GM12872 (cell line): ENCODE data around the gene A1BG.

ENCODE experiments used
- TF ChIP-seq, protein P1 (sequence below): IDR thresholded peaks from 3 replicates; pipeline ENCODE4 v1.5.1; 2011; ENCODE audit warnings: low read depth, mild to moderate bottlenecking, low read length, moderate library complexity; ENCODE audit not compliant: insufficient read depth

Gene A1BG

DNA sequence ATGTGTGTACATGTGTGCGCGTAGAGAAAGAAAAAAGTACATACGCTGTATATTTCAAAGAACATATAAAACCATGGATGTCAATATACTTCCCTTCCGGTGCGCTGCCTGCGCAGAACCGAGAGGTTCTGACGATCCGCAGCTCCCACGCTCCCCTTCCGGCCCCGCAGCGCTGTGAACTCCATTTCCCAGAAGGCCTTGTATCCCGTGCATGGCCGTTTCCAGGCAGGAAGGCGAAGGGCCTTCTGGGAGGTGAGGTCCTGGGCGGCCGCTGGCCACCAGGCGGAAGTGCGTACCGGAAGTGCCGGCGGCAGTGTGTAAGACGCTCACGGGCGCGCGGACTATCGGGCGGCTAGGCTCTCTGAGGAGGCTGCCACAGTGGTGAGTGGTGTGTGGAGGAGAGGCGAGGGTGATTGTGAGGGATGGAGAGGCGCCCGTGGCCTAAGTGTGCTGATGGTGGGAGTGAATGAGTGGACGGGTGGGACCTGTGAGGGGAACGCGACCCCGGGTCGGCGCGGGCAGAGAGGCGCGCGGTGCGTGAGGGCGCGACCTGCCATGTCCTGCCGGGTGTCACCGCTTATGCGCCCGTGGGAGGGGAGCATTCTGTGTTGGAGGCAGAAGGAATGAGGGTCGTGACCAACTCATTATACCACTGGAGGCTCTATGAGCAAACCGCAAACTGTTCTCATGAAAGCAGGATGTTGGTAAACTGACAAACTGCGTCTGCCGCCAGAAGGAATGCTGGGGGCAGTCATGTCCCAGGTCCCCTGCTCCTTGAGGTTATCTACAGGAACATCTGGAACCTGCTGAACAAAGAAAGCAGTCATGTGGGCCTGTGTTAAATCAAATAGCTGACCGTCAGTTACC, 48.0 kb downstream of the A1BG start, which contains the start of gene ERVK3-1:
Gene ERVK3-1 (plus strand): TSS at position 313 of the 867 bp plus-strand sequence. CDS start 6,792 bp downstream, outside the sequence.
- TF ChIP-seq, protein P1, sequence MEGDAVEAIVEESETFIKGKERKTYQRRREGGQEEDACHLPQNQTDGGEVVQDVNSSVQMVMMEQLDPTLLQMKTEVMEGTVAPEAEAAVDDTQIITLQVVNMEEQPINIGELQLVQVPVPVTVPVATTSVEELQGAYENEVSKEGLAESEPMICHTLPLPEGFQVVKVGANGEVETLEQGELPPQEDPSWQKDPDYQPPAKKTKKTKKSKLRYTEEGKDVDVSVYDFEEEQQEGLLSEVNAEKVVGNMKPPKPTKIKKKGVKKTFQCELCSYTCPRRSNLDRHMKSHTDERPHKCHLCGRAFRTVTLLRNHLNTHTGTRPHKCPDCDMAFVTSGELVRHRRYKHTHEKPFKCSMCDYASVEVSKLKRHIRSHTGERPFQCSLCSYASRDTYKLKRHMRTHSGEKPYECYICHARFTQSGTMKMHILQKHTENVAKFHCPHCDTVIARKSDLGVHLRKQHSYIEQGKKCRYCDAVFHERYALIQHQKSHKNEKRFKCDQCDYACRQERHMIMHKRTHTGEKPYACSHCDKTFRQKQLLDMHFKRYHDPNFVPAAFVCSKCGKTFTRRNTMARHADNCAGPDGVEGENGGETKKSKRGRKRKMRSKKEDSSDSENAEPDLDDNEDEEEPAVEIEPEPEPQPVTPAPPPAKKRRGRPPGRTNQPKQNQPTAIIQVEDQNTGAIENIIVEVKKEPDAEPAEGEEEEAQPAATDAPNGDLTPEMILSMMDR = no peak

DNA sequence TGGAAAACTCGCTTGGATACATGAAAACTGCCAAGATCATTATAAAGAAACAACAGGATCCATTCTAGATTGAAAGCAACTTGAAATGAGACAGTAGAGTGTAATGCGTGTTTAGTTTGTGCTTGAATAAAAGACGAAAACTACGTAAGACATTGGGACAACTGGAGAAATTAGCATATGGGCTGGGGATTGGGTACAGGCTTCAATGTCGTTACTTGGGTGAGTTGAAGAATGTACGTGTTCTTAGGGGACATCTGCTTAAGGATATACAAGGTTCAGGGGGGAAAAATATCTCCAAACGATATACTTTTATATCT, 48.6 kb downstream of the A1BG start:
- TF ChIP-seq, protein P1 = no peak

DNA sequence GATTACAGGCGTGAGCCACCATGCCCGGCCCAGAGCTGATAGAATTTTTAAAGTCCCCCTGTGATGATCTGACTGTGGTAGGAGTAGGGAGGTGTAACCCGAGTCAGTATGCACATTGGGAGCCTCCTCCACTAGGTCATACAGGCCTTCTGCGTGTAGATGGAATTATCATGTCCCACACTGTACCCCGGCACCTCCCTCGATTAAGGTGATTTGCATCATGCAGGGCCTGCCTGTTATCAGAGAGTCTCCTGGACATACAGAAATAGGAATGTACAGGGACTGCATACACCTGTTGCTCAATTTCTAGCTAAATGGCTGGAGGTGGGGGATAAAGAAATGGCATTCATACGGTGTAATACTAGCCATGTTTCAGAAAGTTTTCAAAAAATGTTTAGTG, 49.0 kb downstream of the A1BG start:
- TF ChIP-seq, protein P1 = no peak

DNA sequence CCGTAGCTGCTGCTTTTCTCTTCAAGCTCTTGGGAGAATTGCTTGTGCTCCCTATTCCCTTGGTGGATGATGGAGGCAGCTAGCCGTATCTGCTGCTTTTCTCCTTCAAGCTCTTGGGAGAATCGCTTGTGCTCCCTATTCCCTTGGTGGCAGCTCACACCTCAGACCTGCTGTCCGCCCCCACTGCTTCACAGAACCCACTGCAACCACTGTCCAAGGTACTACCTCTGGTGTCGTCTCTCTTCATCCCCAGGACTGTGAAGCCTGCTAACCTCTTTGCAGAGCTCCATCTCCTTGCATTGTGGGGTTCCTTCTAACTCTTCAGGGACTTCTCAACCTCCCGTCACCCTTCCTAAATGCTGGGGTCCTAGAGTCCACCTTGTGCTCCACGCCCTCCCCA, 52.7 kb downstream of the A1BG start:
- TF ChIP-seq, protein P1 = no peak

DNA sequence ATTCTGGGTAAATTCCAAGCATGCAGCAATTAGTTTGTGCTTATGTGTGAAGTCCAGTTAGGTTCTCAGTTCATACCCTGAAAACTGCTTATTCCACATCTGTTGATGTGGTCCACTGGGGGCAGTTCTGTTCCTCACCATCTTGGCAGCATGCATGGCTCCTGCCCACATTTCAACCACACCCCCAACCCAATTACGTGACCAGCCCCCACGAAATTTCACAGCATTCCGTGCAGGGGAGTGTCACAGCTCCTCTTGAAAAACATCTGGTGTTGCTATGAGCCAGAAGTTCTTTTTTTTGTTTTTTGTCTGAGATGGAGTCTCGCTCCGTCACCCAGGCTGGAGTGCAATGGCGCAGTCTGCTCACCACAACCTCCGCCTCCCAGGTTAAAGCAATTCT, 57.2 kb downstream of the A1BG start:
- TF ChIP-seq, protein P1 = no peak
